Aorta (tissue), 5 donors: ENCODE results near the gene NOTCH2. TPM values are rescaled to one million over a fixed set of nuclear protein-coding genes. Genes with fewer than 3 reads are reported as not detected.

Source experiments
- ATAC-seq: fragments of 200-7000 bp; cut with Tn5 transposase; one replicate; pipeline ENCODE4 v1.9.1; 2022; ENCODE audit warnings: moderate library complexity; ENCODE audit not compliant: low FRiP score
- DNase-seq, 2 donors: peaks; one replicate each; pipeline ENCODE4 v3.0.0-alpha.2; 2020
- H3K27ac ChIP-seq, 2 donors: one replicate each; pipeline ENCODE4 v1.5.1; 2013; ENCODE audit warnings: low read length in 2 of 2, mild to moderate bottlenecking in 2 of 2, moderate library complexity in 2 of 2, control low read depth in 1 of 2, inconsistent platforms in 1 of 2, low read depth in 1 of 2
- H3K27me3 ChIP-seq, 2 donors: one replicate each; pipeline ENCODE4 v1.6.1; 2013; ENCODE audit warnings: control low read depth in 1 of 2, low read length in 1 of 2, mild to moderate bottlenecking in 1 of 2, moderate library complexity in 1 of 2; ENCODE audit not compliant: insufficient read depth in 2 of 2, control insufficient read depth in 1 of 2
- H3K36me3 ChIP-seq, 2 donors: one replicate each; pipeline ENCODE4 v1.6.1; 2013; ENCODE audit warnings: control low read depth in 1 of 2, low read length in 1 of 2, mild to moderate bottlenecking in 1 of 2; ENCODE audit not compliant: insufficient read depth in 2 of 2, control insufficient read depth in 1 of 2
- H3K4me1 ChIP-seq, 2 donors: one replicate each; pipeline ENCODE4 v1.6.1; 2013; ENCODE audit warnings: low read length in 2 of 2, control low read depth in 1 of 2, mild to moderate bottlenecking in 1 of 2, moderate library complexity in 1 of 2; ENCODE audit not compliant: insufficient read depth in 2 of 2, control insufficient read depth in 1 of 2
- H3K4me3 ChIP-seq, 2 donors: one replicate each; pipeline ENCODE4 v1.5.1; 2013; ENCODE audit warnings: low read length in 2 of 2, control low read depth in 1 of 2, mild to moderate bottlenecking in 1 of 2
- H3K9me3 ChIP-seq: one replicate; pipeline ENCODE4 v1.6.1; 2013; ENCODE audit warnings: mild to moderate bottlenecking, low read length; ENCODE audit not compliant: control insufficient read depth
- WGBS, 2 donors: extraction: QIAGEN DNeasy Blood & Tissue Kit; methylation state at CpG; one replicate each; pipeline ENCODE4 v1.1.7; 2013; 5-methylcytosine and 5-hydroxymethylcytosine counted together
- intact Hi-C, 2 donors: fragments of 100-400 bp; cut with DNase I; formaldehyde crosslinking; loops; one replicate each; pipeline versions ENCODE4 v1.14.2 to v1.15.0; 2022
- polyA plus RNA-seq, 2 donors: library from polyadenylated mRNA; stranded (reverse); fragments of 200-250 nt; gene quantifications; one replicate each; pipeline ENCODE4 v1.2.3, GENCODE V29; 2013
- total RNA-seq, 2 donors: library from RNA; stranded (reverse); fragmentation: NEBNext Ultra II Directional; extraction: Animal tissue kit (Norgen Biotek cat#: 25700); gene quantifications; one replicate each; pipeline ENCODE4 v1.2.1, GENCODE V29; 2021
- donor health status: healthy with polysubstance abuse.
- donor health status: Bipolar disorder and iron deficiency.
- donor health status: DM: no; HTN: no; CAD: no.
- donor health status: DM: no; HTN: no; CAD: no.
- donor health status: DM: yes; HTN: yes; CAD: no.

The NOTCH2 gene
- total and polyA plus RNA-seq, 4 donors, result 6.8 to 216 (median 110) TPM

- no peaks in the 10 kb centered on the region for H3K4me1 ChIP-seq
- H3K36me3 ChIP-seq, result peaks cover 4 to 11% of the 10 kb centered on the region in 2 donors
- intact Hi-C loops, result loop anchor here (5.0 to 10.0 kb wide), 2 partner anchors 196 to 199 kb away; no protein-coding TSS in a partner anchor
- DNase-seq (peak; percentile 87 to 92), ATAC-seq (peak; percentile 88)
- no peaks in the 10 kb centered on the region for H3K9me3 ChIP-seq
- H3K4me3 ChIP-seq, result no peak overlapping the region
- peak overlapping the region in 1 of 2 donors; percentile 17 for H3K27ac ChIP-seq
- H3K27me3 ChIP-seq, result no peaks in the 10 kb centered on the region
- 41 to 43% methylated on average over 6 of the region's 6 CpGs for WGBS, 2 donors
Observed at GRCh38 chr1:119948342-119949214, 120.9 kb downstream of the NOTCH2 start.

- DNase-seq, result no peak
- H3K27me3 ChIP-seq, result no peaks in the 10 kb centered on the region
- H3K9me3 ChIP-seq, result no peaks in the 10 kb centered on the region
- no peak overlapping the region for H3K4me3 ChIP-seq
- H3K27ac ChIP-seq, result no peak overlapping the region
- H3K36me3 ChIP-seq, result peaks cover 4 to 10% of the 10 kb centered on the region in 2 donors
- WGBS, 2 donors, result 31% methylated on average over 3 of the region's 3 CpGs
- intact Hi-C loops, result loop anchor here (5.0 to 10.0 kb wide), 2 partner anchors 197 to 200 kb away; no protein-coding TSS in a partner anchor
- H3K4me1 ChIP-seq, result no peaks in the 10 kb centered on the region
- ATAC-seq, result no peak
Observed at GRCh38 chr1:119947468-119947867, 122.0 kb downstream of the NOTCH2 start.

GRCh38 chr1:119946724-119947123 is 122.7 kb downstream of the NOTCH2 start:
- Histone ChIP-seq H3K4me1 (no peaks in the 10 kb centered on the region), H3K27me3 (no peaks in the 10 kb centered on the region), H3K4me3 (no peak overlapping the region), H3K27ac (no peak overlapping the region), H3K9me3 (no peaks in the 10 kb centered on the region), H3K36me3 (peaks cover 4 to 10% of the 10 kb centered on the region in 2 donors)
- ATAC-seq (no peak), DNase-seq (no peak)
- 3 to 7% methylated on average over 1 of the region's 1 CpG for WGBS, 2 donors
- intact Hi-C loops, result loop anchor here (5.0 to 10.0 kb wide), 2 partner anchors 198 to 201 kb away; no protein-coding TSS in a partner anchor

- intact Hi-C loops, result loop anchor here in 1 of 2 donors (10.0 kb wide), 1 partner anchor 202 kb away; no protein-coding TSS in a partner anchor
- Histone ChIP-seq H3K4me3 (no peak overlapping the region), H3K27me3 (no peaks in the 10 kb centered on the region), H3K9me3 (no peaks in the 10 kb centered on the region), H3K4me1 (no peaks in the 10 kb centered on the region), H3K36me3 (peaks cover 2% of the 10 kb centered on the region in 2 donors), H3K27ac (no peak overlapping the region)
- no peak for DNase-seq
- 48 to 49% methylated on average over 2 of the region's 2 CpGs for WGBS, 2 donors
- ATAC-seq, result no peak
Observed at GRCh38 chr1:119943216-119943615, 126.2 kb downstream of the NOTCH2 start.

- ATAC-seq, result no peak
- peaks cover 2 to 7% of the 10 kb centered on the region in 2 donors for H3K36me3 ChIP-seq
- DNase-seq, result no peak
Observed at GRCh38 chr1:119941392-119941791, 128.1 kb downstream of the NOTCH2 start.

GRCh38 chr1:119940697-119941096 is 128.8 kb downstream of the NOTCH2 start:
- peaks cover 6 to 8% of the 10 kb centered on the region in 2 donors for H3K36me3 ChIP-seq
- intact Hi-C loops, result loop anchor here in 1 of 2 donors (10.0 kb wide), 1 partner anchor 204 kb away; no protein-coding TSS in a partner anchor
- no peak overlapping the region for H3K27ac ChIP-seq
- H3K27me3 ChIP-seq, result no peaks in the 10 kb centered on the region
- no peaks in the 10 kb centered on the region for H3K4me1 ChIP-seq
- no peak for DNase-seq
- no peaks in the 10 kb centered on the region for H3K9me3 ChIP-seq
- ATAC-seq, result no peak
- no peak overlapping the region for H3K4me3 ChIP-seq

More at GRCh38 chr1:119941392-119941791, 128.1 kb downstream of the NOTCH2 start:
- Histone ChIP-seq H3K9me3 (no peaks in the 10 kb centered on the region), H3K27ac (no peak overlapping the region), H3K27me3 (no peaks in the 10 kb centered on the region), H3K4me3 (no peak overlapping the region), H3K4me1 (no peaks in the 10 kb centered on the region)
- 76 to 81% methylated on average over 4 of the region's 4 CpGs for WGBS, 2 donors
- intact Hi-C loops, result loop anchor here in 1 of 2 donors (10.0 kb wide), 1 partner anchor 203 kb away; no protein-coding TSS in a partner anchor

GRCh38 chr1:119937198-119937597 is 132.3 kb downstream of the NOTCH2 start:
- no peak for ATAC-seq

GRCh38 chr1:119935915-119936314 is 133.5 kb downstream of the NOTCH2 start:
- Histone ChIP-seq H3K4me3 (no peak overlapping the region), H3K9me3 (peaks cover 1% of the 10 kb centered on the region), H3K27ac (peak overlapping the region in 1 of 2 donors; percentile 23), H3K36me3 (peaks cover 8 to 10% of the 10 kb centered on the region in 2 donors), H3K4me1 (no peaks in the 10 kb centered on the region), H3K27me3 (no peaks in the 10 kb centered on the region)
- WGBS, 2 donors, result 93 to 95% methylated on average over 2 of the region's 2 CpGs
- no peak for ATAC-seq
- intact Hi-C loops, result no loop called here
- no peak for DNase-seq

More at GRCh38 chr1:119937198-119937597, 132.3 kb downstream of the NOTCH2 start:
- Histone ChIP-seq H3K27ac (no peak overlapping the region), H3K27me3 (no peaks in the 10 kb centered on the region), H3K4me1 (no peaks in the 10 kb centered on the region), H3K4me3 (no peak overlapping the region), H3K9me3 (peaks cover 1% of the 10 kb centered on the region), H3K36me3 (peaks cover 8 to 12% of the 10 kb centered on the region in 2 donors)
- 86 to 93% methylated on average over 5 of the region's 5 CpGs for WGBS, 2 donors
- intact Hi-C loops, result no loop called here
- DNase-seq, result no peak
